OCI-LY1 (cell line): Measurements from ENCODE around the gene CTDNEP1.

Experiments used
- H2AFZ ChIP-seq: fragments of 200-600 bp; sonication (generic), shearing (Covaris generic); 2 replicates; pipeline ENCODE4 v1.6.0; 2014; ENCODE audit warnings: antibody characterized with exemption, mild to moderate bottlenecking, low read length
- H3F3A ChIP-seq: fragments of 200-600 bp; sonication (generic), shearing (Covaris generic); 2 replicates; pipeline ENCODE4 v1.6.0; 2014; ENCODE audit warnings: mild to moderate bottlenecking, antibody characterized with exemption, low read length, moderate library complexity; ENCODE audit not compliant: insufficient read depth
- H3K27ac ChIP-seq: fragments of 200-600 bp; sonication (generic); 2 replicates; pipeline ENCODE4 v1.5.1; 2014; ENCODE audit warnings: low read length, mixed run types, mild to moderate bottlenecking, low read depth; ENCODE audit not compliant: poor library complexity, severe bottlenecking
- H3K27me3 ChIP-seq: fragments of 200-600 bp; sonication (generic); 2 replicates; pipeline ENCODE4 v1.6.0; 2014; ENCODE audit warnings: antibody characterized with exemption, mild to moderate bottlenecking, low read length, moderate library complexity; ENCODE audit not compliant: insufficient read depth
- H3K36me3 ChIP-seq: fragments of 200-600 bp; sonication (generic); 2 replicates; pipeline ENCODE4 v1.6.1; 2014; ENCODE audit warnings: mild to moderate bottlenecking, antibody characterized with exemption, low read length, moderate library complexity, mixed read lengths; ENCODE audit not compliant: insufficient read depth
- H3K4me1 ChIP-seq: fragments of 200-600 bp; sonication (generic); 2 replicates; pipeline ENCODE4 v1.5.1; 2014; ENCODE audit warnings: mild to moderate bottlenecking, low read length, moderate library complexity; ENCODE audit not compliant: insufficient read depth, severe bottlenecking
- H3K4me2 ChIP-seq: fragments of 200-600 bp; sonication (generic), shearing (Covaris generic); 2 replicates; pipeline ENCODE4 v1.6.1; 2014; ENCODE audit warnings: low read length
- H3K4me3 ChIP-seq: fragments of 200-600 bp; sonication (generic); 2 replicates; pipeline ENCODE4 v1.5.1; 2014; ENCODE audit warnings: low read length, low read depth, mild to moderate bottlenecking, mixed read lengths; ENCODE audit not compliant: poor library complexity, severe bottlenecking
- H3K79me2 ChIP-seq: fragments of 200-600 bp; shearing (Covaris generic); 2 replicates; pipeline ENCODE4 v1.6.1; 2016; ENCODE audit warnings: mixed run types, low read length, mixed read lengths; ENCODE audit not compliant: insufficient read depth
- H3K9ac ChIP-seq: fragments of 200-600 bp; sonication (generic), shearing (Covaris generic); 2 replicates; pipeline ENCODE4 v1.6.1; 2014; ENCODE audit warnings: mild to moderate bottlenecking, low read length, mixed read lengths
- H3K9me2 ChIP-seq: fragments of 200-600 bp; sonication (generic), shearing (Covaris generic); 2 replicates; pipeline ENCODE4 v1.6.1; 2014; ENCODE audit warnings: low read depth, mild to moderate bottlenecking, low read length, mixed read lengths
- H3K9me3 ChIP-seq: fragments of 200-600 bp; shearing (Covaris generic); 2 replicates; pipeline ENCODE4 v1.6.1; 2014; ENCODE audit warnings: low read length, mixed read lengths
- H4K20me1 ChIP-seq: fragments of 200-600 bp; sonication (generic), shearing (Covaris generic); 2 replicates; pipeline ENCODE4 v1.6.0; 2016; ENCODE audit warnings: mild to moderate bottlenecking, low read length; ENCODE audit not compliant: insufficient read depth
- CTCF ChIP-seq: fragments of 200-600 bp; sonication (generic), shearing (Covaris generic); IDR thresholded peaks from 2 replicates; pipeline ENCODE4 v1.5.1; 2017; ENCODE audit warnings: mild to moderate bottlenecking, antibody characterized with exemption, low read length, moderate library complexity, mixed read lengths
- EZH2 ChIP-seq: fragments of 200-600 bp; sonication (generic), shearing (Covaris generic); IDR thresholded peaks from 2 replicates; pipeline ENCODE4 v1.8.0; 2017; ENCODE audit warnings: borderline replicate concordance, mixed run types, mild to moderate bottlenecking, antibody characterized with exemption, low read length, moderate library complexity, mixed read lengths

CTDNEP1 gene

GRCh38 chr17:7279448-7279847 is 27.9 kb upstream of the CTDNEP1 start:
- no peaks in the 10 kb centered on the region for H3K9me2 ChIP-seq
- H3K36me3 ChIP-seq, result no peaks in the 10 kb centered on the region
- no peak overlapping the region for H3K9ac ChIP-seq
- H3K4me2 ChIP-seq, result no peak overlapping the region
- H3F3A ChIP-seq, result no peaks in the 10 kb centered on the region
- no peaks in the 10 kb centered on the region for H3K9me3 ChIP-seq
- no peak overlapping the region for H3K4me3 ChIP-seq
- H3K4me1 ChIP-seq, result peaks cover 15% of the 10 kb centered on the region
- H2AFZ ChIP-seq, result no peak overlapping the region
- no peaks in the 10 kb centered on the region for H3K79me2 ChIP-seq
- no peak overlapping the region for H3K27ac ChIP-seq
- TF ChIP-seq EZH2 (no peak), CTCF (no peak)
- no peaks in the 10 kb centered on the region for H4K20me1 ChIP-seq
- no peaks in the 10 kb centered on the region for H3K27me3 ChIP-seq

- Histone ChIP-seq H3K4me1 (peaks cover 7% of the 10 kb centered on the region), H3K9me3 (no peaks in the 10 kb centered on the region), H4K20me1 (no peaks in the 10 kb centered on the region), H3K27me3 (peaks cover 6% of the 10 kb centered on the region; the same call in 1 of the 2 replicates), H3K9me2 (no peaks in the 10 kb centered on the region), H3K27ac (no peak overlapping the region), H3K4me3 (no peak overlapping the region), H3K4me2 (no peak overlapping the region), H3K79me2 (no peaks in the 10 kb centered on the region), H3F3A (no peaks in the 10 kb centered on the region), H3K9ac (no peak overlapping the region), H3K36me3 (no peaks in the 10 kb centered on the region), H2AFZ (no peak overlapping the region)
- TF ChIP-seq EZH2 (no peak), CTCF (no peak)
These were observed 15.2 kb upstream of the CTDNEP1 start for GRCh38 chr17:7266784-7267183.

GRCh38 chr17:7263801-7264078 is 12.2 kb upstream of the CTDNEP1 start:
- no peaks in the 10 kb centered on the region for H3F3A ChIP-seq
- H2AFZ ChIP-seq, result no peak overlapping the region
- TF ChIP-seq CTCF, result no peak
- no peak for TF ChIP-seq EZH2
- H3K4me1 ChIP-seq, result peaks cover 17% of the 10 kb centered on the region
- peaks cover 10% of the 10 kb centered on the region for H3K36me3 ChIP-seq
- peaks cover 7% of the 10 kb centered on the region; the same call in 1 of the 2 replicates for H3K27me3 ChIP-seq
- no peak overlapping the region for H3K27ac ChIP-seq
- no peaks in the 10 kb centered on the region for H3K9me2 ChIP-seq
- H3K9me3 ChIP-seq, result no peaks in the 10 kb centered on the region
- H3K4me2 ChIP-seq, result no peak overlapping the region
- H4K20me1 ChIP-seq, result no peaks in the 10 kb centered on the region
- no peaks in the 10 kb centered on the region for H3K79me2 ChIP-seq
- H3K9ac ChIP-seq, result no peak overlapping the region
- H3K4me3 ChIP-seq, result no peak overlapping the region
